Epithelial cell of esophagus (primary cell): ENCODE measurements around the gene ESYT1.

Experiments used
- DNase-seq: peaks from one replicate; pipeline ENCODE4 v3.0.0; 2010; ENCODE audit warnings: low read depth
- H3K4me3 ChIP-seq: 2 replicates; pipeline ENCODE4 v1.5.1; 2011; ENCODE audit warnings: mild to moderate bottlenecking, low read length, control low read depth
- CTCF ChIP-seq: IDR thresholded peaks from 2 replicates; pipeline ENCODE4 v1.5.1; 2011; ENCODE audit warnings: low read depth, mild to moderate bottlenecking, low read length, control low read depth, inconsistent platforms; ENCODE audit not compliant: insufficient read depth; ENCODE audit errors: missing control alignments

ESYT1 gene

GRCh38 chr12:56163533-56164344 lies 35.7 kb downstream of the ESYT1 start:
- TF ChIP-seq CTCF = no peak
- DNase-seq = no peak
- no peak overlapping the region for H3K4me3 ChIP-seq

- TF ChIP-seq CTCF = no peak
- DNase-seq = no peak
- no peak overlapping the region for H3K4me3 ChIP-seq
These were observed 36.3 kb downstream of the ESYT1 start for GRCh38 chr12:56164345-56164729.

- no peak overlapping the region for H3K4me3 ChIP-seq
- no peak for DNase-seq
- TF ChIP-seq CTCF = no peak
These were observed 37.3 kb downstream of the ESYT1 start for GRCh38 chr12:56165369-56165768.

DNA sequence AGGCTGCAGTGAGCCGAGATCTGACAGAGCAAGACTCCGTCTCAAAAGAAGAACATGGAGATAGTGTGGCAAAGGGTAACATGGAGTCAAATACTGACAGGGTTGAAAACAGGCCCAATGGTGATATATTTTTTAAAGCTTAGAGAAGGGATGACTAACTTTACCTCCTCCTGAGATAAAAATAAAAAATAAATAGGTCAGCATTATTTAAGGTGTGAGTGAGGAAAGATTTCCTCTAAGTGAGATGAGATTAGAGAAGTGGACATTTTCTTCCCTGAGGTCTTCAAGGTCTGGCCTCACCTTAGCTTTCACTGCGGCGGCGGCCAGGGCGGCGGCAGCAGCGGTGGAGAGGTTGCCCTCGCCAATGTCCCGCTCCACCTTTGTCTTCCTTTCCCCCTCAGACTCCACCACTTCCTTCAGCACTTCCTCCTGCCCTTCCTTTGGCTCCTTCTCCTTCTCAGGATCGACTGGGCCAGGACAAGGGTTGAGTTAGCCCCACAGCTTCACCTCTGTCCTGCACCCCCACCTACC lies 41.2 kb downstream of the ESYT1 start:
- H3K4me3 ChIP-seq = no peak overlapping the region
- no peak for DNase-seq
- no peak for TF ChIP-seq CTCF

GRCh38 chr12:56172839-56173238 lies 44.8 kb downstream of the ESYT1 start:
- no peak for DNase-seq
- H3K4me3 ChIP-seq = no peak overlapping the region
- TF ChIP-seq CTCF = no peak

- TF ChIP-seq CTCF = no peak
- H3K4me3 ChIP-seq = no peak overlapping the region
- no peak for DNase-seq
These were observed 50.3 kb downstream of the ESYT1 start for GRCh38 chr12:56178347-56178746.

DNA sequence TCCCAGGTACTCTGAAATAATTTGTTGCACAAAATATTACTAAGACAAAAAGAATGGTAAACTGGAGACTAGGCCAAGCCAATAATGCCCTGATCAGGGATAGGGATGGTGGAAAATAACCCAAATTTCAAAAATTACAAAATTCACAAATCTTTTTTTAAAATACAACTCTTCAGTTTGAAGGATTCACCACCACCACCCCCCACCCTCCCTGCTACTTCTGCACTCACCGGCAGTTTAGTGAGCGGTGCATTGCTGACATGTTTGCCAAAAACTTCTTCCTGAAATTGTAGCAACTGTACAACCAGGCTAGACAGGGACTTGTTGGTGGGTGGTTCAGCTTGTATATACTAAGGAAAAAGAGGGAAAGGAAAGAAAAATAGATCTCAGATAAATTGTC lies 58.9 kb downstream of the ESYT1 start:
- H3K4me3 ChIP-seq = no peak overlapping the region
- TF ChIP-seq CTCF = no peak
- no peak for DNase-seq
